K562 (cell line): ENCODE results near the gene PHKB. TPM values are rescaled to one million over a fixed set of nuclear protein-coding genes. Genes with fewer than 3 reads are reported as not detected.

Experiments used
- ATAC-seq: fragments of 200-7000 bp; cut with Tn5 transposase; 3 replicates; pipeline ENCODE4 v1.9.1; 2020; ENCODE audit warnings: moderate library complexity
- BruUV-seq: library from RNA; stranded (reverse); fragments of 400-500 nt; replicated peaks from 2 replicates; lab custom pipeline; 2021; lab: Mats Ljungman, UMichigan
- CTCF ChIA-PET: fragments of 300-600 bp; formaldehyde crosslinking; extraction: SDS; loops from one replicate; lab custom pipeline; 2021; ENCODE audit warnings: low intra/inter-chr PET ratio; lab: Yijun Ruan, JAX
- POLR2A ChIA-PET: fragments of 300-600, 350-650 bp; sonication (Branson Sonifier 250); formaldehyde crosslinking; extraction: SDS; loops from one replicate; lab custom pipeline; 2021; ENCODE audit warnings: antibody characterized with exemption, inconsistent platforms; lab: Yijun Ruan, JAX
- DNase-seq, 4 experiments: peaks; one replicate each; pipeline versions ENCODE4 v3.0.0 to v3.0.0-alpha.2; 2011 to 2018; ENCODE audit warnings: low spot score in 3 of 4, mixed read lengths in 3 of 4; ENCODE audit errors: extremely low read depth in 1 of 4
- FAIRE-seq: peaks from 2 replicates; lab custom pipeline; 2011; peaks lifted over from hg19 to GRCh38; lab: Jason Lieb, UNC
- H2AFZ ChIP-seq: 2 replicates; pipeline ENCODE4 v1.6.0; 2011; ENCODE audit warnings: low read depth, low read length, control low read depth, inconsistent platforms
- H3K27ac ChIP-seq: fragments of 200-600 bp; 3 replicates; pipeline ENCODE4 v1.8.0; 2011; ENCODE audit warnings: low read depth, mild to moderate bottlenecking, control low read depth, inconsistent platforms, low read length, moderate library complexity, mixed read lengths; ENCODE audit errors: extremely low read depth
- H3K27me3 ChIP-seq, 2 experiments: fragments of 300-600 bp in 1 of 2; 2 replicates in 1 of 2; 3 replicates in 1 of 2; pipeline versions ENCODE4 v1.6.0 to v1.8.0; 2011; ENCODE audit warnings: inconsistent platforms in 2 of 2, low read length in 2 of 2, mild to moderate bottlenecking in 1 of 2, mixed read lengths in 1 of 2, moderate library complexity in 1 of 2; ENCODE audit not compliant: control insufficient read depth in 2 of 2, insufficient read depth in 2 of 2
- H3K36me3 ChIP-seq: fragments of 300-600 bp; 3 replicates; pipeline ENCODE4 v1.8.0; 2011; ENCODE audit warnings: mild to moderate bottlenecking, low read length, inconsistent platforms; ENCODE audit not compliant: control insufficient read depth, insufficient read depth
- H3K4me1 ChIP-seq, 2 experiments: fragments of 200-600 bp in 1 of 2; replicated peaks in 1 of 2; 2 replicates in 1 of 2; 3 replicates in 1 of 2; pipeline versions ENCODE4 v1.5.1 to v1.8.0; 2011; ENCODE audit warnings: inconsistent platforms in 2 of 2, low read length in 2 of 2, mild to moderate bottlenecking in 1 of 2, mixed read lengths in 1 of 2, moderate library complexity in 1 of 2; ENCODE audit not compliant: control insufficient read depth in 2 of 2, insufficient read depth in 2 of 2
- H3K4me2 ChIP-seq: 2 replicates; pipeline ENCODE4 v1.6.1; 2011; ENCODE audit warnings: low read length, control low read depth, inconsistent platforms, mixed read lengths; ENCODE audit not compliant: insufficient read depth
- H3K4me3 ChIP-seq: fragments of 200-600 bp; sonication (generic), shearing (Covaris generic); 2 replicates; pipeline ENCODE4 v1.5.1; 2016; ENCODE audit warnings: control low read depth, inconsistent platforms
- H3K79me2 ChIP-seq: fragments of 200-600 bp; 3 replicates; pipeline ENCODE4 v1.8.0; 2011; ENCODE audit warnings: low read length, inconsistent platforms; ENCODE audit not compliant: control insufficient read depth, insufficient read depth
- H3K9ac ChIP-seq, 2 experiments: 2 replicates each; pipeline versions ENCODE4 v1.6.0 to v1.6.1; 2011; ENCODE audit warnings: low read depth in 2 of 2, low read length in 2 of 2, control low read depth in 1 of 2, inconsistent platforms in 1 of 2, mild to moderate bottlenecking in 1 of 2, mixed read lengths in 1 of 2; ENCODE audit not compliant: insufficient read depth in 1 of 2
- H3K9me1 ChIP-seq: one replicate; pipeline ENCODE4 v1.6.0; 2011; ENCODE audit warnings: inconsistent platforms, mild to moderate bottlenecking, low read length, moderate library complexity; ENCODE audit not compliant: control insufficient read depth, insufficient read depth
- H3K9me3 ChIP-seq: replicated peaks from 2 replicates; pipeline ENCODE4 v1.5.1; 2011; ENCODE audit warnings: low read depth, low read length, inconsistent platforms; ENCODE audit not compliant: control insufficient read depth, insufficient read depth
- H4K20me1 ChIP-seq: replicated peaks from 2 replicates; pipeline ENCODE4 v1.6.1; 2011; ENCODE audit warnings: low read length, inconsistent platforms, mixed read lengths; ENCODE audit not compliant: control insufficient read depth, insufficient read depth
- CREBBP ChIP-seq: IDR thresholded peaks from one replicate; pipeline ENCODE4 v1.6.1; 2012; ENCODE audit warnings: low read depth, mild to moderate bottlenecking, control low read depth, inconsistent platforms, low read length
- DACH1 ChIP-seq: fragments of 450-650 bp; IDR thresholded peaks from 2 replicates; pipeline ENCODE4 v1.6.1; 2018; ENCODE audit not compliant: partially characterized antibody
- HDAC1 ChIP-seq, 2 experiments: fragments of 450-650 bp; IDR thresholded peaks; 2 replicates each; pipeline ENCODE4 v1.6.1; 2016 to 2017; ENCODE audit warnings: inconsistent platforms in 1 of 2, mild to moderate bottlenecking in 1 of 2, moderate library complexity in 1 of 2
- MTA3 ChIP-seq: fragments of 450-650 bp; formaldehyde crosslinking; IDR thresholded peaks from 2 replicates; pipeline ENCODE4 v1.6.1; 2017; ENCODE audit warnings: mild to moderate bottlenecking, borderline replicate concordance
- NBN ChIP-seq: fragments of 450-650 bp; IDR thresholded peaks from 2 replicates; pipeline ENCODE4 v1.6.1; 2016; ENCODE audit warnings: low read depth, mild to moderate bottlenecking
- PHF8 ChIP-seq: fragments of 200-600 bp; sonication (generic); IDR thresholded peaks from 2 replicates; pipeline ENCODE4 v1.6.1; 2012; ENCODE audit warnings: mixed run types, mild to moderate bottlenecking, inconsistent platforms, low read length, moderate library complexity, borderline replicate concordance
- SMAD1 ChIP-seq: fragments of 150-350 bp; IDR thresholded peaks from 2 replicates; pipeline ENCODE4 v1.6.1; 2014; ENCODE audit warnings: low read length, low read depth; ENCODE audit not compliant: partially characterized antibody
- SMC3 ChIP-seq: conservative IDR thresholded peaks from 2 replicates; pipeline ENCODE4 v1.6.1; 2011; ENCODE audit warnings: low read depth, low read length, improper control_type of control experiment; ENCODE audit not compliant: insufficient read depth
- SUPT5H ChIP-seq: fragments of 450-650 bp; IDR thresholded peaks from 2 replicates; pipeline ENCODE4 v1.6.1; 2016
- TCF3 ChIP-seq: sonication (generic); formaldehyde crosslinking; IDR thresholded peaks from 2 replicates; pipeline ENCODE4 v1.4.0; 2020; ENCODE audit warnings: mild to moderate bottlenecking, missing genetic modification reagents
- TEAD2 ChIP-seq: fragments of 450-650 bp; IDR thresholded peaks from 2 replicates; pipeline ENCODE4 v1.6.1; 2016; ENCODE audit warnings: missing genetic modification characterization, control low read depth, missing compliant biosample characterization
- ZBTB1 ChIP-seq: sonication (generic); formaldehyde crosslinking; IDR thresholded peaks from 2 replicates; pipeline ENCODE4 v1.8.1; 2023; ENCODE audit warnings: missing genetic modification reagents, low read depth, mild to moderate bottlenecking, borderline replicate concordance
- ZNF124 ChIP-seq: sonication (generic); formaldehyde crosslinking; IDR thresholded peaks from 2 replicates; pipeline ENCODE4 v1.8.1; 2022; ENCODE audit warnings: missing genetic modification reagents
- ZNF224 ChIP-seq: sonication (generic); formaldehyde crosslinking; IDR thresholded peaks from 2 replicates; pipeline ENCODE4 v1.8.0; 2022; ENCODE audit warnings: mild to moderate bottlenecking, missing genetic modification reagents
- ZNF354B ChIP-seq: fragments of 250-450 bp; sonication (Bioruptor Pico); IDR thresholded peaks from 2 replicates; pipeline ENCODE4 v1.4.0; 2020
- WGBS: fragments of 100-300 bp; shearing (Covaris generic); methylation state at CpG from one replicate; pipeline ENCODE4 v1.1.6; 2016; ENCODE audit warnings: low coverage, mixed read lengths; ENCODE audit not compliant: insufficient coverage; ENCODE audit errors: missing lambda C conversion rate; 5-methylcytosine and 5-hydroxymethylcytosine counted together
- in situ Hi-C: fragments of 300-500 bp; cut with MboI; formaldehyde crosslinking; loops from 4 replicates; pipeline ENCODE4 v1.15.0; 2018; ENCODE audit warnings: inconsistent platforms, mixed read lengths
- intact Hi-C: fragments of 100-400 bp; cut with micrococcal nuclease; formaldehyde crosslinking; loops from 2 replicates; pipeline ENCODE4 v1.14.2; 2022
- polyA plus RNA-seq, 8 experiments: library from polyadenylated mRNA; depleted of rRNA in 4 of 8; stranded (reverse) in 5 of 8; unstranded in 3 of 8; fragments of >200 nt; fragmentation: Nextera tagmentation in 2 of 8; fragmentation: Illumina TruSeq in 1 of 8; extraction: Ambion mirVana in 2 of 8; extraction: Trizol in 1 of 8; gene quantifications; 2 replicates each; pipeline versions ENCODE4 v1.2.1 to v1.2.3, GENCODE V29; 2011 to 2014; ENCODE audit warnings: inconsistent platforms in 1 of 8, missing spikeins in 1 of 8
- small RNA-seq: library from RNA; depleted of rRNA; stranded (forward); fragments of <200 nt; gene quantifications from one replicate; pipeline ENCODE3, GENCODE V24; 2014
- total RNA-seq, 7 experiments: library from RNA; depleted of rRNA in 6 of 7; stranded (reverse); fragments of >200 nt in 6 of 7; fragmentation: Illumina TruSeq in 2 of 7; extraction: Trizol in 2 of 7; gene quantifications; 2 replicates each; pipeline versions ENCODE4 v1.2.1 to v1.2.3, GENCODE V29; 2011 to 2021; ENCODE audit warnings: low replicate concordance in 1 of 7
- TF ChIP-seq, protein P1 (sequence below): sonication (generic); formaldehyde crosslinking; IDR thresholded peaks from 2 replicates; pipeline ENCODE4 v1.8.0; 2022; ENCODE audit warnings: mild to moderate bottlenecking, low read depth, missing genetic modification reagents

Gene PHKB
- total and polyA plus RNA-seq, 9 of the 15 experiments (the other 6 are each of a cell fraction or from before 2014, with no cell fraction given): 24.7 to 92.3 (median 67.0) TPM

DNA sequence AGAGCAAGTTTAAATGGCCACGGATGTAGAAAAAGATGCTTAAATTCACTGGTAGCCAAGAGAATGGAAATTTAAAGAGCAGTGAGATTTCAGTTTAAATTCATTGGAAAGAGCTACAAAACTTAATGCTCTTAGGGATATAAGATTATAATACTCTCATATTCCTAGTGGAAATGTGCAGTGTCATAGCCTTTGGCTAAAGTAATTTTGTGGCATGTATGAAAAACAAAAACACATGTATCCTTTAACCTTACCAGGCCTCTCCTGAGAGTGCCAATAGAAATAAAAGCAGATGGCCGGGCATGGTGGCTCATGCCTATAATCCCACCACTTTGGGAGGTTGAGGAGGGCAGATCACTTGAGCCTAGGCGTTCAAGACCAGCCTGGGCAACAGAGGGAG is 289.2 kb downstream of the PHKB start:
- Histone ChIP-seq H3K4me2 (no peak overlapping the region), H3K4me1 (no peaks in the 10 kb centered on the region), H3K9me1 (no peaks in the 10 kb centered on the region), H4K20me1 (no peaks in the 10 kb centered on the region), H3K4me3 (no peak overlapping the region), H3K27me3 (no peaks in the 10 kb centered on the region; a peak in 1 of 5 replicates), H3K9me3 (no peaks in the 10 kb centered on the region), H3K79me2 (no peaks in the 10 kb centered on the region), H3K27ac (no peak overlapping the region)
- DNase-seq: no peak
- in situ Hi-C loops: no loop called here
- ChIA-PET CTCF (no interaction called here), POLR2A (interaction anchor here (1.1 kb wide), 1 partner anchor 8 kb away, joined by 4 read pairs; no protein-coding TSS in a partner anchor)
- no TSS peak for BruUV-seq
- no peak for FAIRE-seq
- no peak for ATAC-seq
- WGBS: 0% methylated on average over 3 of the region's 3 CpGs
- intact Hi-C loops: no loop called here
- no peak for TF ChIP-seq SMC3
- no peak for TF ChIP-seq NBN
- TF ChIP-seq, protein P1, sequence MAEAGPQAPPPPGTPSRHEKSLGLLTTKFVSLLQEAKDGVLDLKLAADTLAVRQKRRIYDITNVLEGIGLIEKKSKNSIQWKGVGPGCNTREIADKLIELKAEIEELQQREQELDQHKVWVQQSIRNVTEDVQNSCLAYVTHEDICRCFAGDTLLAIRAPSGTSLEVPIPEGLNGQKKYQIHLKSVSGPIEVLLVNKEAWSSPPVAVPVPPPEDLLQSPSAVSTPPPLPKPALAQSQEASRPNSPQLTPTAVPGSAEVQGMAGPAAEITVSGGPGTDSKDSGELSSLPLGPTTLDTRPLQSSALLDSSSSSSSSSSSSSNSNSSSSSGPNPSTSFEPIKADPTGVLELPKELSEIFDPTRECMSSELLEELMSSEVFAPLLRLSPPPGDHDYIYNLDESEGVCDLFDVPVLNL (CRISPR knock-in tag): no peak
- no peak for TF ChIP-seq SUPT5H
- no peak for TF ChIP-seq MTA3
- no peak for TF ChIP-seq ZNF124 (CRISPR knock-in tag)
- no peak for TF ChIP-seq TCF3 (CRISPR knock-in tag)
- TF ChIP-seq DACH1: no peak
- no peak for TF ChIP-seq SMAD1
- no peak for TF ChIP-seq HDAC1 (IDR thresholded peaks at IDR 0.05)
- TF ChIP-seq ZNF354B: no peak
- TF ChIP-seq CREBBP: no peak
- TF ChIP-seq PHF8: no peak
- TF ChIP-seq ZBTB1 (CRISPR knock-in tag): no peak
- TF ChIP-seq TEAD2: no peak
- no peak for TF ChIP-seq ZNF224 (CRISPR knock-in tag)
- TF ChIP-seq, all 486 proteins: peak for 0
- Histone ChIP-seq H2AFZ (no peak overlapping the region), H3K36me3 (no peaks in the 10 kb centered on the region), H3K9ac (no peak overlapping the region)

Small RNA genes within 50 kb of the gene (small RNA-seq; reads per million reads assigned to genes)
- gene RNA5SP425: 0.22 reads per million

Other genes starting within 250 kb of the PHKB start
- 24.3 and 27.1 TPM in 2 replicates for gene ITFG1, start 268 bp upstream of the PHKB start, total RNA-seq (2014; rRNA removed)
- gene ITFG1, start 268 bp upstream of the PHKB start, total RNA-seq (2014; rRNA removed; fragmentation: Illumina TruSeq; extraction: Trizol): 60.7 and 66.9 TPM in 2 replicates
- 53.2 and 55.4 TPM in 2 replicates for gene ITFG1, start 268 bp upstream of the PHKB start, total RNA-seq (2015; rRNA removed; fragmentation: Illumina TruSeq; extraction: Trizol)
- 35.8 and 37.1 TPM in 2 replicates for gene ITFG1, start 268 bp upstream of the PHKB start, total RNA-seq (2021)
- 66.1 and 83.5 TPM in 2 replicates for gene ITFG1, start 268 bp upstream of the PHKB start, polyA plus RNA-seq (2011; rRNA removed)
- 50.8 and 61.1 TPM in 2 replicates for gene ITFG1, start 268 bp upstream of the PHKB start, polyA plus RNA-seq (2014; fragmentation: Illumina TruSeq; extraction: Trizol)
- gene ITFG1, start 268 bp upstream of the PHKB start, polyA plus RNA-seq (2014; fragmentation: Nextera tagmentation; extraction: Ambion mirVana): 10 to 100 TPM; 17.1 to 21.9 TPM
- 24.5 and 24.7 TPM in 2 replicates for gene ITFG1, start 268 bp upstream of the PHKB start, polyA plus RNA-seq (2014; rRNA removed)